Kidney (tissue), 14 donors: ENCODE measurements around the gene VILL. TPM values are rescaled to one million over a fixed set of nuclear protein-coding genes. Genes with fewer than 3 reads are reported as not detected.

Source experiments
- DNase-seq, 5 donors: peaks; one replicate each; pipeline ENCODE4 v3.0.0-alpha.2; 2013 to 2020
- FAIRE-seq: peaks from 2 replicates; lab custom pipeline; 2012; peaks lifted over from hg19 to GRCh38; lab: Jason Lieb, UNC
- H3K27ac ChIP-seq, 2 donors: one replicate each; pipeline ENCODE4 v1.7.0; 2013; ENCODE audit warnings: low read depth in 2 of 2, low read length in 2 of 2, inconsistent platforms in 1 of 2
- H3K27me3 ChIP-seq: one replicate; pipeline ENCODE4 v1.7.1; 2013; ENCODE audit warnings: low read length, inconsistent platforms; ENCODE audit not compliant: control insufficient read depth, insufficient read depth
- H3K36me3 ChIP-seq, 3 donors: one replicate each; pipeline versions ENCODE4 v1.7.0 to v1.7.1; 2013; ENCODE audit warnings: low read length in 3 of 3, control low read depth in 1 of 3, inconsistent platforms in 1 of 3; ENCODE audit not compliant: insufficient read depth in 3 of 3, control insufficient read depth in 2 of 3
- H3K4me1 ChIP-seq, 3 donors: one replicate each; pipeline versions ENCODE4 v1.7.0 to v1.7.1; 2013; ENCODE audit warnings: low read length in 3 of 3, inconsistent platforms in 1 of 3, low read depth in 1 of 3; ENCODE audit not compliant: control insufficient read depth in 2 of 3, insufficient read depth in 2 of 3
- H3K4me3 ChIP-seq, 3 donors: one replicate each; pipeline versions ENCODE4 v1.7.0 to v1.8.1; 2013; ENCODE audit warnings: low read length in 3 of 3, control low read depth in 1 of 3, inconsistent platforms in 1 of 3
- H3K9ac ChIP-seq, 3 donors: one replicate each; pipeline versions ENCODE4 v1.7.0 to v1.7.1; 2013; ENCODE audit warnings: low read length in 3 of 3, control low read depth in 1 of 3, inconsistent platforms in 1 of 3
- H3K9me3 ChIP-seq, 3 donors: one replicate each; pipeline versions ENCODE4 v1.7.0 to v1.7.1; 2013; ENCODE audit warnings: low read length in 3 of 3, control low read depth in 1 of 3, inconsistent platforms in 1 of 3; ENCODE audit not compliant: control insufficient read depth in 2 of 3, insufficient read depth in 1 of 3
- intact Hi-C: fragments of 100-400 bp; cut with DNase I; formaldehyde crosslinking; loops from one replicate; pipeline ENCODE4 v1.11.1; 2022
- polyA plus RNA-seq: library from polyadenylated mRNA; stranded (reverse); fragments of 350-450 nt; fragmentation: Illumina TruSeq; extraction: RNeasy Lipid Tissue Mini Kit (QIAGEN cat#74804); gene quantifications from one replicate; pipeline ENCODE4 v1.2.3, GENCODE V29; 2014; ENCODE audit warnings: low read depth, low replicate concordance; ENCODE audit not compliant: insufficient read depth
- total RNA-seq: library from RNA; stranded (reverse); fragmentation: NEBNext Ultra II Directional; extraction: Animal tissue kit (Norgen Biotek cat#: 25700); gene quantifications from one replicate; pipeline ENCODE4 v1.2.1, GENCODE V29; 2021
- TF ChIP-seq, protein P1 (sequence below): IDR thresholded peaks from 3 replicates; pipeline ENCODE4 v1.5.1; 2012; ENCODE audit warnings: mild to moderate bottlenecking, moderate library complexity, borderline replicate concordance; ENCODE audit not compliant: insufficient read depth; ENCODE audit errors: extremely low read depth
- donor health status: control.
- donor health status: control.
- donor health status: control.
- donor health status: control.
- donor health status: control.
- donor health status: DM: yes; HTN: yes; CAD: no.
- donor health status: Normal renal cell carcinoma (clear cell type).

The VILL gene
- total and polyA plus RNA-seq, 2 donors from 2014 or later: 7.4 to 7.6 TPM

DNA sequence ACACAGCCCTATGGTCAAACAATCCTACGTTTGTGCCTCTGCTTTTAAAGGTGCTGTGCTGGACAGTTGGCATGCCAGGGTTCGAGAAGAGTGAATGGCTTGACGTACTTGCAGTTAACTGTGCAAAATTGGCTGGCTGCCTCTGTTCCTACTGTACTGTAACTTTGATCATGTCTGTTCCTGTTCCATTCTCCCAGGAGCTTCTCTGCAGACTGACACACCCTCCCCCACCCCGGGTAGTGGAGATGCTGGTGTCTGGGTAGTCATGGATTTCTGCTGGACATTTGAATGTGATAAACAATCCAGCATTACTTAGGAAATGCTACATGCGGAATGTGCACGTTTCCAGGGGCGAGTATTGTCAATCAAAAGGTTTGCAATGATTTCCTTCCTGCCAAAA, 6.5 kb upstream of the VILL start:
- no peak overlapping the region for H3K27ac ChIP-seq
- H3K4me1 ChIP-seq: no peaks in the 10 kb centered on the region
- no peak overlapping the region for H3K9ac ChIP-seq
- intact Hi-C loops: no loop called here
- H3K4me3 ChIP-seq: no peak overlapping the region
- no peaks in the 10 kb centered on the region for H3K9me3 ChIP-seq
- TF ChIP-seq, protein P1, sequence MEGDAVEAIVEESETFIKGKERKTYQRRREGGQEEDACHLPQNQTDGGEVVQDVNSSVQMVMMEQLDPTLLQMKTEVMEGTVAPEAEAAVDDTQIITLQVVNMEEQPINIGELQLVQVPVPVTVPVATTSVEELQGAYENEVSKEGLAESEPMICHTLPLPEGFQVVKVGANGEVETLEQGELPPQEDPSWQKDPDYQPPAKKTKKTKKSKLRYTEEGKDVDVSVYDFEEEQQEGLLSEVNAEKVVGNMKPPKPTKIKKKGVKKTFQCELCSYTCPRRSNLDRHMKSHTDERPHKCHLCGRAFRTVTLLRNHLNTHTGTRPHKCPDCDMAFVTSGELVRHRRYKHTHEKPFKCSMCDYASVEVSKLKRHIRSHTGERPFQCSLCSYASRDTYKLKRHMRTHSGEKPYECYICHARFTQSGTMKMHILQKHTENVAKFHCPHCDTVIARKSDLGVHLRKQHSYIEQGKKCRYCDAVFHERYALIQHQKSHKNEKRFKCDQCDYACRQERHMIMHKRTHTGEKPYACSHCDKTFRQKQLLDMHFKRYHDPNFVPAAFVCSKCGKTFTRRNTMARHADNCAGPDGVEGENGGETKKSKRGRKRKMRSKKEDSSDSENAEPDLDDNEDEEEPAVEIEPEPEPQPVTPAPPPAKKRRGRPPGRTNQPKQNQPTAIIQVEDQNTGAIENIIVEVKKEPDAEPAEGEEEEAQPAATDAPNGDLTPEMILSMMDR: no peak
- peaks cover 3 to 22% (median 15%) of the 10 kb centered on the region in 3 donors for H3K36me3 ChIP-seq
- FAIRE-seq: no peak
- peak in 1 of 5 donors; percentile 20 for DNase-seq
- H3K27me3 ChIP-seq: no peaks in the 10 kb centered on the region

- peaks cover 3 to 22% (median 15%) of the 10 kb centered on the region in 3 donors for H3K36me3 ChIP-seq
- H3K9ac ChIP-seq: no peak overlapping the region
- no peaks in the 10 kb centered on the region for H3K27me3 ChIP-seq
- no peaks in the 10 kb centered on the region for H3K4me1 ChIP-seq
- no peak overlapping the region for H3K4me3 ChIP-seq
- intact Hi-C loops: no loop called here
- H3K27ac ChIP-seq: no peak overlapping the region
- FAIRE-seq (no peak), DNase-seq (peak in 1 of 5 donors; percentile 13)
- H3K9me3 ChIP-seq: no peaks in the 10 kb centered on the region
- TF ChIP-seq, protein P1: no peak
Observed at GRCh38 chr3:37984596-37984995, 6.0 kb upstream of the VILL start.

DNA sequence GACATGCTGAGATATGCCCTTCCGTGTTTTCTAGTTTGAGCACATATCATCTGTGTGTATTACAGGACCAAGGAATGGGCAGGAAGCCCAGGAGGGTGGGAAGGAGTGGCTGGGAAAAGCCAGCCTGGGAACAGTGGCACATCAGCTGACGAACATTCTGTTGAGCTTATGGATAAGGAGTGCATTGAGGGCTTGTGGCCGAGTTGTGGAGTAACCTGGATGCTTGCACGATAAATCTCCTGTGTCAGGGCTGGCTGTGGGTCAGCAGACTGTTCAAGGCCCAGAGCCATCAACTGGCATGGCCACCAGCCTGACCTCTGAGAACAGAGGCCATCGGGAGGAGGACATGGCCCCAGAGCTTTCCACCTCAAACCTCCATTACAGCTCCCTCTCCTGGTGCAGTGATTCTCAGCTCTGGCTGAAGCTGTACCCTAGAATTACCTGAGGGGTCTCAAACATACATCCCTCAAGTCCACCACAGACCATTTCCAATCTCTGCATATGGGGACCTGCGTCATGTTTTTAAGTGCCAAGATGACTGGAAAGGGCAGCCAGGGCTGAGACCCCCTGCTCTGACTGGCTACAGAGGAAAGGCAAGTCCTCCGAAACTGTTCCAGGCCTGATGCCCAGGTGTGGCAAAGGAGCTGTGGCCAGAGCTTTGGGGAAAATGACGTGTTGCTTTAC, 4.8 kb upstream of the VILL start:
- intact Hi-C loops: no loop called here
- FAIRE-seq (no peak), DNase-seq (peak in 1 of 5 donors; percentile 27)
- H3K9ac ChIP-seq: no peak overlapping the region
- no peaks in the 10 kb centered on the region for H3K9me3 ChIP-seq
- no peak overlapping the region for H3K4me3 ChIP-seq
- TF ChIP-seq, protein P1: no peak
- H3K36me3 ChIP-seq: peaks cover 0 to 15% (median 15%) of the 10 kb centered on the region in 3 donors
- no peaks in the 10 kb centered on the region for H3K27me3 ChIP-seq
- no peaks in the 10 kb centered on the region for H3K4me1 ChIP-seq
- H3K27ac ChIP-seq: no peak overlapping the region
